WERI-Rb-1 (cell line): Measurements from ENCODE around the gene PTGR1.

ENCODE experiments used
- DNase-seq: peaks from one replicate; pipeline ENCODE4 v3.0.0-alpha.2; 2020
- H3K27ac ChIP-seq: fragments of 250-450 bp; sonication (Bioruptor Pico); 2 replicates; pipeline ENCODE4 v1.5.1; 2020; ENCODE audit warnings: mild to moderate bottlenecking, moderate library complexity
- H3K27me3 ChIP-seq: fragments of 250-450 bp; sonication (Bioruptor Pico); 2 replicates; pipeline ENCODE4 v1.5.1; 2021; ENCODE audit warnings: mild to moderate bottlenecking, low read depth, moderate library complexity; ENCODE audit not compliant: insufficient read depth, severe bottlenecking
- H3K36me3 ChIP-seq: fragments of 250-450 bp; sonication (Bioruptor Pico); 2 replicates; pipeline ENCODE4 v1.5.1; 2020; ENCODE audit warnings: mild to moderate bottlenecking, moderate library complexity
- H3K4me3 ChIP-seq: 2 replicates; pipeline ENCODE4 v1.5.1; 2011; ENCODE audit warnings: low read depth, mild to moderate bottlenecking, control low read depth, low read length
- H3K9me3 ChIP-seq: fragments of 250-450 bp; sonication (Bioruptor Pico); 2 replicates; pipeline ENCODE4 v1.5.1; 2021; ENCODE audit warnings: mild to moderate bottlenecking, moderate library complexity; ENCODE audit not compliant: severe bottlenecking
- CTCF ChIP-seq: IDR thresholded peaks from 2 replicates; pipeline ENCODE4 v1.5.1; 2011; ENCODE audit warnings: low read depth, mild to moderate bottlenecking, control low read depth, inconsistent platforms, low read length

Gene PTGR1

GRCh38 chr9:111610845-111611244 lies 11.4 kb upstream of the PTGR1 start:
- Histone ChIP-seq H3K27ac (no peak overlapping the region), H3K27me3 (no peaks in the 10 kb centered on the region), H3K9me3 (no peaks in the 10 kb centered on the region), H3K36me3 (no peaks in the 10 kb centered on the region), H3K4me3 (no peak overlapping the region)
- DNase-seq = no peak
- no peak for TF ChIP-seq CTCF

GRCh38 chr9:111610149-111610548 lies 10.7 kb upstream of the PTGR1 start:
- Histone ChIP-seq H3K36me3 (no peaks in the 10 kb centered on the region), H3K27me3 (no peaks in the 10 kb centered on the region), H3K9me3 (no peaks in the 10 kb centered on the region), H3K27ac (no peak overlapping the region), H3K4me3 (no peak overlapping the region)
- no peak for TF ChIP-seq CTCF
- DNase-seq = no peak

- DNase-seq = no peak
- Histone ChIP-seq H3K36me3 (no peaks in the 10 kb centered on the region), H3K27ac (no peak overlapping the region), H3K9me3 (no peaks in the 10 kb centered on the region), H3K27me3 (no peaks in the 10 kb centered on the region), H3K4me3 (no peak overlapping the region)
- TF ChIP-seq CTCF = no peak
Measured at GRCh38 chr9:111605041-111605559, 5.7 kb upstream of the PTGR1 start.

GRCh38 chr9:111604054-111604615 lies 4.7 kb upstream of the PTGR1 start:
- TF ChIP-seq CTCF = no peak
- no peak overlapping the region for H3K27ac ChIP-seq
- DNase-seq = no peak
- no peak overlapping the region for H3K4me3 ChIP-seq
- H3K9me3 ChIP-seq = no peaks in the 10 kb centered on the region
- H3K27me3 ChIP-seq = no peaks in the 10 kb centered on the region
- H3K36me3 ChIP-seq = no peaks in the 10 kb centered on the region

GRCh38 chr9:111603041-111603440 lies 3.6 kb upstream of the PTGR1 start:
- no peaks in the 10 kb centered on the region for H3K27me3 ChIP-seq
- no peak overlapping the region for H3K4me3 ChIP-seq
- no peaks in the 10 kb centered on the region for H3K36me3 ChIP-seq
- H3K27ac ChIP-seq = no peak overlapping the region
- no peak for DNase-seq
- H3K9me3 ChIP-seq = no peaks in the 10 kb centered on the region
- TF ChIP-seq CTCF = no peak
